HG03354 (cell line): ENCODE data around the gene INAFM1.

Experiments used
- ATAC-seq: cut with Tn5 transposase; IDR thresholded peaks from one replicate; pipeline ENCODE4 v1.9.1; 2021; ENCODE audit warnings: mild to moderate bottlenecking; ENCODE audit not compliant: unreplicated experiment, poor library complexity, severe bottlenecking

Gene INAFM1

GRCh38 chr19:47274071-47274890 is at the start of gene INAFM1:
INAFM1 (plus strand) TSS chr19:47274885; CDS start chr19:47274920, 35 bp downstream.
- ATAC-seq = peak; percentile 66

GRCh38 chr19:47225746-47226425 is 48.8 kb upstream of the INAFM1 start:
- ATAC-seq = peak; percentile 48

- peak; percentile 29 for ATAC-seq
These were observed 48.0 kb upstream of the INAFM1 start for GRCh38 chr19:47226426-47227351.

- no peak for ATAC-seq
These were observed 47.1 kb upstream of the INAFM1 start for GRCh38 chr19:47227352-47228167.

- ATAC-seq = no peak
These were observed 46.3 kb upstream of the INAFM1 start for GRCh38 chr19:47228168-47228936.

GRCh38 chr19:47228937-47229675 is 45.6 kb upstream of the INAFM1 start:
- no peak for ATAC-seq

GRCh38 chr19:47229676-47230053 is 45.0 kb upstream of the INAFM1 start:
- no peak for ATAC-seq

- ATAC-seq = no peak
These were observed 44.4 kb upstream of the INAFM1 start for GRCh38 chr19:47230054-47230920.

GRCh38 chr19:47230921-47231214 is 43.8 kb upstream of the INAFM1 start, which contains the start of gene BBC3:
BBC3 (minus strand) TSS chr19:47231199; CDS start chr19:47228431, 2,768 bp downstream.
- no peak for ATAC-seq

- ATAC-seq = peak; percentile 34
These were observed 43.2 kb upstream of the INAFM1 start for GRCh38 chr19:47231215-47232054.

- no peak for ATAC-seq
These were observed 42.1 kb upstream of the INAFM1 start for GRCh38 chr19:47232422-47233211.

- no peak for ATAC-seq
These were observed 38.5 kb upstream of the INAFM1 start for GRCh38 chr19:47236072-47236675.

- no peak for ATAC-seq
These were observed 35.5 kb upstream of the INAFM1 start for GRCh38 chr19:47239152-47239551.

- no peak for ATAC-seq
These were observed 34.9 kb upstream of the INAFM1 start for GRCh38 chr19:47239610-47240296.

GRCh38 chr19:47240556-47240955 is 34.1 kb upstream of the INAFM1 start:
- no peak for ATAC-seq
